WERI-Rb-1 (cell line): ENCODE data around the gene C16orf95.

Experiments used
- DNase-seq: peaks from one replicate; pipeline ENCODE4 v3.0.0-alpha.2; 2020
- H3K27ac ChIP-seq: fragments of 250-450 bp; sonication (Bioruptor Pico); 2 replicates; pipeline ENCODE4 v1.5.1; 2020; ENCODE audit warnings: mild to moderate bottlenecking, moderate library complexity
- H3K27me3 ChIP-seq: fragments of 250-450 bp; sonication (Bioruptor Pico); 2 replicates; pipeline ENCODE4 v1.5.1; 2021; ENCODE audit warnings: mild to moderate bottlenecking, low read depth, moderate library complexity; ENCODE audit not compliant: insufficient read depth, severe bottlenecking
- H3K36me3 ChIP-seq: fragments of 250-450 bp; sonication (Bioruptor Pico); 2 replicates; pipeline ENCODE4 v1.5.1; 2020; ENCODE audit warnings: mild to moderate bottlenecking, moderate library complexity
- H3K4me3 ChIP-seq: 2 replicates; pipeline ENCODE4 v1.5.1; 2011; ENCODE audit warnings: low read depth, mild to moderate bottlenecking, control low read depth, low read length
- H3K9me3 ChIP-seq: fragments of 250-450 bp; sonication (Bioruptor Pico); 2 replicates; pipeline ENCODE4 v1.5.1; 2021; ENCODE audit warnings: mild to moderate bottlenecking, moderate library complexity; ENCODE audit not compliant: severe bottlenecking
- CTCF ChIP-seq: IDR thresholded peaks from 2 replicates; pipeline ENCODE4 v1.5.1; 2011; ENCODE audit warnings: low read depth, mild to moderate bottlenecking, control low read depth, inconsistent platforms, low read length

Gene C16orf95

GRCh38 chr16:87254734-87255133, 62.5 kb downstream of the C16orf95 start:
- H3K9me3 ChIP-seq = no peaks in the 10 kb centered on the region
- no peak for DNase-seq
- H3K36me3 ChIP-seq = no peaks in the 10 kb centered on the region
- no peak overlapping the region for H3K4me3 ChIP-seq
- H3K27ac ChIP-seq = no peak overlapping the region
- no peaks in the 10 kb centered on the region for H3K27me3 ChIP-seq
- no peak for TF ChIP-seq CTCF

DNA sequence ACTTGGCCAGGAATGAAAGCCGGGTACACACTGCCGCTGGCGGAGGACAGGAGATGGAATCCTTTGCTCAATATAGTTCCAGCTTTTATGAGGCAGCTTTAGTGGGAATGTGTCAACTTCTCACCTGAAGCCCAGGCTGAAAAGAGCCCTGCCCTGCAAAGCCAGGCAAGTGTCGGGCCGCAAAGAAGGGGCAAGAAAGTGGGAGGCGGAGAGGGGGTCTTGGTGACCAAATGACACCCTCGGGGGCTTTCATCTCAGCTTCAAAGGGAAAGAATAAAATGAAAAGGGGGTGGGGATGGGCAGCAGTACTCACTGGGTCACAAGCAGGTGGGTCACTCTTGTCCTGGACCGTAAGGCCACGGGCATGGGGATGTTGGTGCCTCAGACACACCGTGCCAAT, 62.9 kb downstream of the C16orf95 start:
- no peaks in the 10 kb centered on the region for H3K27me3 ChIP-seq
- H3K36me3 ChIP-seq = no peaks in the 10 kb centered on the region
- H3K4me3 ChIP-seq = no peak overlapping the region
- no peak for TF ChIP-seq CTCF
- no peak for DNase-seq
- no peak overlapping the region for H3K27ac ChIP-seq
- no peaks in the 10 kb centered on the region for H3K9me3 ChIP-seq

GRCh38 chr16:87253536-87253935, 63.7 kb downstream of the C16orf95 start:
- no peak for DNase-seq
- Histone ChIP-seq H3K4me3 (no peak overlapping the region), H3K36me3 (no peaks in the 10 kb centered on the region), H3K9me3 (no peaks in the 10 kb centered on the region), H3K27me3 (no peaks in the 10 kb centered on the region), H3K27ac (no peak overlapping the region)
- no peak for TF ChIP-seq CTCF
